Keratinocyte (primary cell): Measurements from ENCODE around the gene CCDC120. TPM values are rescaled to one million over a fixed set of nuclear protein-coding genes. Genes with fewer than 3 reads are reported as not detected.

Source experiments
- DNase-seq: peaks from one replicate; pipeline ENCODE4 v3.0.0-alpha.2; 2011; ENCODE audit warnings: low read depth, missing footprints, low spot score
- FAIRE-seq: peaks from 2 replicates; lab custom pipeline; 2011; peaks lifted over from hg19 to GRCh38; lab: Jason Lieb, UNC
- H2AFZ ChIP-seq: 2 replicates; pipeline ENCODE4 v1.6.0; 2012; ENCODE audit warnings: low read length, control low read depth, inconsistent platforms; ENCODE audit not compliant: control insufficient read depth
- H3K27ac ChIP-seq: 2 replicates; pipeline ENCODE4 v1.5.1; 2011; ENCODE audit warnings: low read length; ENCODE audit not compliant: control insufficient read depth, insufficient read depth
- H3K27me3 ChIP-seq: 3 replicates; pipeline ENCODE4 v1.6.0; 2011; ENCODE audit warnings: low read length; ENCODE audit not compliant: control insufficient read depth, insufficient read depth; ENCODE audit errors: extremely low read depth
- H3K36me3 ChIP-seq, 2 experiments: 2 replicates in 1 of 2; 3 replicates in 1 of 2; pipeline ENCODE4 v1.5.1; 2011; ENCODE audit warnings: low read length in 2 of 2, mild to moderate bottlenecking in 1 of 2; ENCODE audit not compliant: control insufficient read depth in 2 of 2, insufficient read depth in 2 of 2; ENCODE audit errors: extremely low read depth in 1 of 2
- H3K4me1 ChIP-seq: 3 replicates; pipeline ENCODE4 v1.5.1; 2011; ENCODE audit warnings: low read length; ENCODE audit not compliant: control insufficient read depth, insufficient read depth; ENCODE audit errors: extremely low read depth
- H3K4me2 ChIP-seq: 3 replicates; pipeline ENCODE4 v1.6.0; 2011; ENCODE audit warnings: low read depth, low read length; ENCODE audit not compliant: control insufficient read depth, insufficient read depth; ENCODE audit errors: extremely low read depth
- H3K4me3 ChIP-seq, 3 experiments: fragments of 200-600 bp in 1 of 3; sonication (generic) in 1 of 3; 2 replicates in 2 of 3; 3 replicates in 1 of 3; pipeline ENCODE4 v1.5.1; 2011 to 2016; ENCODE audit warnings: low read length in 3 of 3, mild to moderate bottlenecking in 3 of 3, control low read depth in 2 of 3, inconsistent platforms in 1 of 3, low read depth in 1 of 3, mixed read lengths in 1 of 3, mixed run types in 1 of 3, moderate library complexity in 1 of 3; ENCODE audit not compliant: control insufficient read depth in 2 of 3, insufficient read depth in 2 of 3; ENCODE audit errors: extremely low read depth in 1 of 3
- H3K79me2 ChIP-seq: 2 replicates; pipeline ENCODE4 v1.6.0; 2012; ENCODE audit warnings: low read length; ENCODE audit not compliant: control insufficient read depth, insufficient read depth
- H3K9ac ChIP-seq: 3 replicates; pipeline ENCODE4 v1.6.0; 2011; ENCODE audit warnings: low read length; ENCODE audit not compliant: control insufficient read depth, insufficient read depth; ENCODE audit errors: extremely low read depth
- H3K9me1 ChIP-seq: 3 replicates; pipeline ENCODE4 v1.6.0; 2011; ENCODE audit warnings: low read length; ENCODE audit not compliant: control insufficient read depth, insufficient read depth; ENCODE audit errors: extremely low read depth
- H3K9me3 ChIP-seq: 2 replicates; pipeline ENCODE4 v1.5.1; 2012; ENCODE audit warnings: low read depth, low read length; ENCODE audit not compliant: control insufficient read depth
- H4K20me1 ChIP-seq: 3 replicates; pipeline ENCODE4 v1.6.0; 2011; ENCODE audit warnings: low read length; ENCODE audit not compliant: control insufficient read depth, insufficient read depth; ENCODE audit errors: extremely low read depth
- CTCF ChIP-seq, 3 experiments: IDR thresholded peaks in 1 of 3; conservative IDR thresholded peaks in 1 of 3; optimal IDR thresholded peaks in 1 of 3; 2 replicates in 2 of 3; 3 replicates in 1 of 3; pipeline versions ENCODE3 to v1.5.1; 2011; ENCODE audit warnings: low read length in 3 of 3, mild to moderate bottlenecking in 3 of 3, moderate library complexity in 2 of 3, control low read depth in 1 of 3, inconsistent platforms in 1 of 3; ENCODE audit not compliant: insufficient read depth in 2 of 3; ENCODE audit errors: extremely low read depth in 1 of 3
- EZH2 ChIP-seq: IDR thresholded peaks from one replicate; pipeline ENCODE4 v1.6.1; 2012; ENCODE audit warnings: inconsistent platforms, mild to moderate bottlenecking, low read length, moderate library complexity
- dilution Hi-C: fragments of 300-500 bp; cut with MboI; formaldehyde crosslinking; loops from one replicate; pipeline ENCODE4 v1.7.0; 2020; ENCODE audit warnings: low sequenced_read_pairs; ENCODE audit not compliant: extremely low pct_ligation_motif_present
- polyA plus RNA-seq, 5 experiments: library from polyadenylated mRNA; depleted of rRNA in 3 of 5; stranded (reverse) in 3 of 5; stranded (forward) in 1 of 5; unstranded in 1 of 5; fragments of >200 nt; gene quantifications; 1 replicate in 1 of 5; 2 replicates in 3 of 5; 3 replicates in 1 of 5; pipeline versions ENCODE4 v1.2.1 to v1.2.3, GENCODE V29; 2011 to 2012; ENCODE audit warnings: missing spikeins in 2 of 5, low read depth in 1 of 5, low replicate concordance in 1 of 5

CCDC120 gene
- polyA plus RNA-seq, 1 donor (not counting 4 experiments of a cell fraction or from before 2014, with no cell fraction given) = 4.9 TPM

- Histone ChIP-seq H3K9me3 (peaks cover 2% of the 10 kb centered on the region), H4K20me1 (no peaks in the 10 kb centered on the region), H3K4me3 (no peak overlapping the region), H3K9me1 (no peaks in the 10 kb centered on the region), H3K27me3 (no peaks in the 10 kb centered on the region), H3K4me2 (no peak overlapping the region), H3K27ac (no peak overlapping the region), H2AFZ (no peak overlapping the region), H3K9ac (no peak overlapping the region), H3K36me3 (peaks cover 0 to 7% of the 10 kb centered on the region in 2 experiments), H3K79me2 (no peaks in the 10 kb centered on the region), H3K4me1 (no peaks in the 10 kb centered on the region)
- FAIRE-seq (no peak), DNase-seq (no peak)
- dilution Hi-C loops = no loop called here
- TF ChIP-seq CTCF (optimal IDR thresholded peaks at IDR 0.05 in 1 of 3, IDR thresholded peaks at IDR 0.05 in 1 of 3, conservative IDR thresholded peaks at IDR 0.05 in 1 of 3; ENCODE audit: extremely low read depth in 1 of 3, insufficient read depth in 2 of 3, low read length in 3 of 3) (no peak), EZH2 (no peak)
Measured at GRCh38 chrX:49111791-49112190, 53.0 kb downstream of the CCDC120 start.

- Histone ChIP-seq H3K4me3 (no peak overlapping the region), H3K79me2 (no peaks in the 10 kb centered on the region), H3K4me2 (no peak overlapping the region), H2AFZ (no peak overlapping the region), H3K36me3 (peaks cover 4 to 7% of the 10 kb centered on the region in 2 experiments), H3K27me3 (no peaks in the 10 kb centered on the region), H3K27ac (no peak overlapping the region), H4K20me1 (no peaks in the 10 kb centered on the region), H3K9ac (no peak overlapping the region), H3K9me1 (no peaks in the 10 kb centered on the region), H3K4me1 (no peaks in the 10 kb centered on the region), H3K9me3 (no peaks in the 10 kb centered on the region)
- no peak for DNase-seq
- dilution Hi-C loops = no loop called here
- FAIRE-seq = no peak
- no peak for TF ChIP-seq CTCF (optimal IDR thresholded peaks at IDR 0.05 in 1 of 3, IDR thresholded peaks at IDR 0.05 in 1 of 3, conservative IDR thresholded peaks at IDR 0.05 in 1 of 3; ENCODE audit: extremely low read depth in 1 of 3, insufficient read depth in 2 of 3, low read length in 3 of 3)
- TF ChIP-seq EZH2 = no peak
Measured at GRCh38 chrX:49116076-49116475, 57.3 kb downstream of the CCDC120 start.
